ENCODE measurements around the gene GABBR2. TPM values are rescaled to one million over a fixed set of nuclear protein-coding genes. Genes with fewer than 3 reads are reported as not detected.

The GABBR2 gene
- total RNA-seq, 1 experiment from 2014 or later: not detected

GRCh38 chr9:98403715-98404114, 305.0 kb downstream of the GABBR2 start:
- DNase-seq (ENCODE audit: low read depth): no peak

GRCh38 chr9:98402019-98402840, 306.5 kb downstream of the GABBR2 start:
- DNase-seq (ENCODE audit: low read depth): no peak

DNA sequence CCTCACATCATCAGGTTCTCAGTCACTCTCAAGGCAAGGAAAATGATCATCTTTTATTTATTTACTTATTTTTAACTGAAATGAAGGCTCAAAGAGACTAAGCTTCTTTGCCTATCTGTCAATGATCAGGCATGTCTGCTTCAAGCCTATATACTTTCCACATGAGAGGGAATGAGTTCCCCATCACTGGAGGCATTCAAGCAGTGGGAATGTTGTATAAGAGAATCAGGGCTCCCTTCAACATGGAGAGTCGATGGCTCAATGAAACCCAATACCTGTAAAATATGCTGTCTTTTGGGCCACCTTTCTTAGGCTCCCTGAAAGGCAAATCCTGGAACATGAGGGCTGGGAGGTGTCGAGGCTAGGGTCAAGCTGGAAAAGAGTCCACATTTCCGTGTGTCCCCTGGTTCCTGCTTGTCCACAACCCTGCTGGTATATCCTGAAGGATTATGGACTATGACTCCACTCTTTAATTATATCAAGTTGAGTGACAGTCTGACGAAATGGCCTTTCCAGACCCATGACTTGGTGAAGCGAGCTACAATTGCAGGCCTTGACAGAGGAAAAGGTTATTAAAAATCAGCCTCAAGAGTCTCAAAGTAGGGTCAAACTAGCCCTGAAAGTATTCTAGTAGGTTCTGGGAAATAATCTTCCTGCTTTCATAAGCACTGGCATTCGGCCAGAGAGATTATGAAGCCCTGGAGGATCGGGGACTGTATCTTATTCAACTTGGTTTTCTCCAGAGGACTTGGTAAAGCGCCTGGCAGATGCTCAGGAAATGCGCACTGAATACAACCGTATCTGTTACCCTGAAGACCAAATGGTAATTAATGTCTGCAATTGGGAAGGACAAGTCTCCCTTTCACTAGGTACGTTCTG, 307.4 kb downstream of the GABBR2 start:
- no peak for DNase-seq (ENCODE audit: low read depth)

DNA sequence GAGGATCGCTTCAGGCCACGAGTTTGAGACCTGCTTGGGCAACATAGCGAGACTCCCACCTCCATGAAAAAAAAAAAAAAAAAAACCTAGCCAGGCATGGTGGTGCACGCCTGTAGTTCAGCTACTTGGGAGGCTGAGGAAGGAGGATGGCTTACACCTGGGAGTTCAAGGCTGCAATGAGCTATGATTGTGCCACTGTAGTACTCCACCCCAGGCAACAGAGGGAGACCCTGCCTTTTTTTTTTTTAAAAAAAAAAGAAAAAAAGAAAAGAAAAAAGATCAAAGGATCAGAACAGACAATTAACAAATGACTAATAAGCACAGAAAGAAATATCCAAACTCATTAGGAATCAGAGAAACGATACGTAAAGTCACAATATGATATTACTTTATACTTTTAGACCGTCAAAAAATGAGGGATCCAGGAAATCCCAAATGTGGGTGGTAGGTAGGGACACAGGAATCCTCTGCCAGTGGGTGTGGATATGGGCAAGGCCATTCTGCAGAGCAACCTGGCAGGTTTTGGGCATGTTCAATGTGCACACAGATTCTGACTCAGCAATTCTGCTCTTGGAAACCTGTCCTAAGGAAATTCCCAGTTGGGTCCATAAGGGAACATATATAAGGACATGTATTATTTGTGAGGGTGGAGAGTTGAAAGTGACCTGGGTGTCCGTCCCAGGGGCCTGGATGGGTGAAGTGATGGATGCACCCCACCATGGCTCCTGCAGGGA, 308.6 kb downstream of the GABBR2 start:
- no peak for DNase-seq (ENCODE audit: low read depth)

- no peak for DNase-seq (ENCODE audit: low read depth)
Measured at GRCh38 chr9:98396656-98397055, 312.1 kb downstream of the GABBR2 start.

DNA sequence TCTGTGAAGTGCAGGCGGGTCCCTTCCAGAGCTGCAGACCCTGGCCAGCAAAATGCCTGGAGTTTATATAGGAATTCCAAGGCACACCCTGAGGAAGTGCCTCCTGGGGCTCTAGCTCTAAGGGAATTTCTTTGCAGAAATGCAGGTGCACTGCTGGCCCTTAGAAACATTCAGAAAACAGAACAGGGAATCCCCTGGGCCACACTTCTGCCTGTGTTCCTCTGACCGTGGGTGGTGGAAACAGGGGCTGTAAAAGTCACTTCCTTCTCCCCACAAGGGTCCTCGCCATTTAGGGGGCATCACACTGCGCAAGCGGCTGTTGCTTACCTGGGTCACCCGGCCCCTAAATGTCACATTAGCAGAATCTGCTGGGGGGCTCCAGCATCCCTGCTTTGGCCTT, 312.5 kb downstream of the GABBR2 start:
- no peak for DNase-seq (ENCODE audit: low read depth)

GRCh38 chr9:98391867-98392266, 316.9 kb downstream of the GABBR2 start:
- no peak for DNase-seq (ENCODE audit: low read depth)

DNA sequence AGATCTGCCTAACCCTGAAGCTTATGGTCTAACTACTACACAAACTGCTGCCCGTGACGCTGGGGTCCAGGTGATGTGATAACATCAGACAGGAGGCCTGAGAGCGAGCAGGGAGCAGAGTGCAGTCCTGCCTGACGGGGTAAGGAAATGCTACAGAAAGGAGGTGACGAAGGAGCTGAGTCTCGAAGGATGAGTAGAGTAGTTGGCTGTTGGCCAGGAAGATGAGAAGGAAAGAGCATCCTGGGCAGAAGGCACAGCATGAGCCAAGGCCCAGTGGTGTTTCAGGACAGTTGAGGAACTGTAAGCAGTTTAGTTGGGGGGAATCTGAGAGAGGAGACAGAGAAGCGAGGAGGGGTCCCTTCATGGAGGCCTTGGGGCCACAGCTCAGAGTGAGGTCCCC, 317.3 kb downstream of the GABBR2 start:
- DNase-seq (ENCODE audit: low read depth): no peak

GRCh38 chr9:98385751-98386150, 323.0 kb downstream of the GABBR2 start:
- no peak for DNase-seq (ENCODE audit: low read depth)

- no peak for DNase-seq (ENCODE audit: low read depth)
Measured at GRCh38 chr9:98383758-98384157, 325.0 kb downstream of the GABBR2 start.

DNA sequence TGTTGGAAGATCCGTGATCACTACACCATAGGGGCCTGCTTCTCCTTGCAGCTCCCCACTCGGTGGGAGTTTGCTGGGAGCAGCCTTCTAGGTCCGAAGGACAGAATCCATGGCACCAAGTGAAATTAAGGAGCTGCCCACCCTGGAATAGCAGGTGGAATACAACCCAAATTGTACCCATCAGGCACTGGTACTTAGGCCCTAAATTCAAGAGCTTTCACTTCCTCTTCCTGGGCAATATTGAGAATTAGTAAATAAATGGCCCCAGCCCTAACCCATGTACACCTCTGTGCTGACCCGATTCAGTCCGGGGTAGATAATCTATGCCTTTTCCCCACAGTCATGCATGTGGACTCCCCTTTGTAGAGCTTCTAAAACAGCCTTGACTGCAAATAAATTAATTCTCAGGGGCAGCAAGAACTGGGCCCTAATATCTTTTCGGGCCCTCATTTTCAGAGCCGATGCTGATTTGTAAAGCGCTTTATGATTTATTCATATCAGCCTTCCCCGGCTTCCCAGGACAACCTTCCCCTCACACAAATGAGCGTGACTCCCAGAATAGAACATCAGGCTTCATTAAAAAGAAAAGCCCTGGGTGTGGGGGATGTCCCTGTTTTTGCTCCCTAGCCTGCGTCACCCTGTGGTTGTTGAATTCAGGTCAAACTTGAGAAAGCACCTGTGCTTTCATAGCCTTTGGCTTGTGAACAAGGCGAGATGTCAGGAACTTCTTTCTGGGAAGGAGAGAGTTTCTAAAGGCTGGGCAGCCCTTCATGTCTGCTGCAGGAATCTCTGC, 327.2 kb downstream of the GABBR2 start:
- no peak for DNase-seq (ENCODE audit: low read depth)

- DNase-seq (ENCODE audit: low read depth): no peak
Measured at GRCh38 chr9:98380065-98380681, 328.6 kb downstream of the GABBR2 start.

GRCh38 chr9:98379572-98379971, 329.2 kb downstream of the GABBR2 start:
- no peak for DNase-seq (ENCODE audit: low read depth)

GRCh38 chr9:98378794-98379193, 329.9 kb downstream of the GABBR2 start:
- no peak for DNase-seq (ENCODE audit: low read depth)

DNA sequence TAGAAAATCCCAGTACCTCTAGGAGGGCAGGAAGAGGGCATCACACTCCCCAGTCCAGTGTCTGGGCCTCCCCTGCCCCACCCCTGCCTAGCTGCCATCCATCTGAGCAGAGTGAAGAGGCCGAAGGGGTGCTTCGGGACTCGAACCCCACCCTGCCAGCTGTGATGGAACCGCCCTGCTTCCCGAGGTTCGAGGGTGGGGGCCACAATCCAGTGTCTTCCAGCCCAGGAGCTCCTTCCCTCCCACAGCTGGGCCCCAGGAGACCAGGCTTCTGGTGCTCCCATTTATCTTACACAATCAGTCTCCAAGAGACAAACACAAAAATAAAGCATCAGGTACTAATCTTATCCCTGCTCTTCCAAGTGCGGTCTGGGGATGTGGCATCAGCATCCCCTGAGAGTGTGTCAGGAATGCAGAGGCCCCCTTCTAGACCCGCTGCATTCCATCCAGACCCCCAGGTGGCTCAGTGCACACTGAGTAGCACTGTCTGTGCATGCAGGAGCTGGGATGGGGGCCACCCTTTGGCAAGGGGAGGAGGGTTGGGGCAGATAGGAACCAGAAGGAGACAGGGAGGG, 330.4 kb downstream of the GABBR2 start:
- no peak for DNase-seq (ENCODE audit: low read depth)

DNA sequence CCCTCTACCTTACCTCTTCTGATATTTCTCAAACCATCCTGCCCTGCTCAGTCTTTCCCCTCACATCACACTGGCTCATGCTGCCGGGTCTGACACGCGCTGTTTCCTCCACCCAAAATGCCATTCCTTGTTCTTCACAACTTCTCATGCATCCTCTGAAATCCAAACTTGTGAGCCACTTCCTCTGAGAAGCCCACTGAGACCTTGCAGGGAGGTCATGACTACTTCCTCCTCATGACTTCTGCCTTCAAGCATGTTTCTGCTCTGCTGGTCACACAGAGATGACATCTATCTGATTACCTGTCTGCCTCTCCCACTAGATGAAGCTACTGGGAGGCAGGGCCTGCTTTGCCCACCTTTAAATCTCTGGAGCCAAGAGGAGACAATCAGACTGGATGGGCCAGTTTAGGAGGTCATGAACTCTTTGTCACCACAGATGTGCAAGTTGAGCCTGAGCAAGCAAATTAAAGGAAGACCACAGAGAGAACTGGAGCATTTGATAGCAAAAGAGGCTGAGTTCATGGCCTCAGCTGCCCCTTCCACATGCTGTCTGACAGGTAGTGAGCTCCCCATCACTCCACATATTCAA, 333.5 kb downstream of the GABBR2 start:
- no peak for DNase-seq (ENCODE audit: low read depth)

GRCh38 chr9:98374385-98375051, 334.2 kb downstream of the GABBR2 start:
- peak; percentile 45 for DNase-seq (ENCODE audit: low read depth)

DNA sequence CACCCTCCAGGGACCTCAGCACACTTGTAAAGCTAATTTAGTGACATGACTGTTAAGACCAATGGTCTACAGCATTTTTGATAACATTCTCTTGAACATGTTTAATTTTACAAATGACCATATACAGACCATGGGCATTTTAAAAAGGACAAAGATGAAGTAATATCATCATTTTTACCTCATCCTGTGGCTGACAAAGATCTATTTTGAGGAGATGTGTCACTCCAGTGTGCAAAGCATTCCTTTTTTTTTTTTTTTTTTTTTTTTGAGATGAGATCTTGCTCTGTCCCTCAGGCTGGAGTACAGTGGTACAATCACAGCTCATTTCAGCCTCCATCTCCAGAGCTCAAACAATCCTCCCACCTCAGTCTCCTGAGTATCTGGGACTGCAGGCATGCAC, 335.1 kb downstream of the GABBR2 start:
- no peak for DNase-seq (ENCODE audit: low read depth)

DNA sequence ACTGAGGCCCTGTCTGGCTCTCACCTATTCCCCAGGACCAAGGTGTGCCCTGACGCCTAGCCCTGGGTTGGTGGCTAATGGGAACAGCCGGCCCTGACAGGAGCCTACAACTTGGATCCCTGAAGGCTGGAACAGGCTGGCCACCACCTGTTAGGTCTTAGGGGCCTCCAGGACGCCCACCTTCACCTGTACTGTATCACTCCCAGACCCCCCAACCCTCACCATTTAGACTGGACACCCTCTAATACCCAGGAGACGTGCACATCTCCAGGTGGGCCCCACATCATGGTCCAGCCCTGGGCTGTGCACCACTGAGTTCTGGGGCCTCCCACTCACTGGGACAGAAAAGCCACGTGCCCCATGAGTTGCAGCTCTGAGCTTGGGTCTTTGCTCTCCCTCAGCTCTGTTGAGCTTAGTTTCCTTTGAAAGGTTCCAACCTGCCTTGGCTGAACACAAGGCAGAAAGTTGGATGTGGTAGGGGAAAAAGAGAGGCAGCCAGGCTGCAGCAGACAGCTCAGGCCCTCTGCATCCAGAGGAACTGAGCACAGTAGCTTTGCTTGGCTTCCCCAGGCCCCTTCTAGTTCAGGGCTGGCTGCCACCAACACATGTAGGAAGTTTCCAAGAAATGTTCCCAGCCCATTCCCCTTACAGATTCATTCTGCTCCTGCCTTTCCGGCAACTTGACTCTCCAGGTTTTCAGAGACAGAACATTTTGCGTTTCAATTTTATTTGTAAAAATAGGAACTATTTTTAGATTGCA, 336.5 kb downstream of the GABBR2 start:
- DNase-seq (ENCODE audit: low read depth): no peak

All from LHCN-M2 (cell line).